GM18526 (cell line): ENCODE measurements around the gene PFN2.

ENCODE experiments used
- POLR2A ChIP-seq: IDR thresholded peaks from 3 replicates; pipeline ENCODE4 v1.6.1; 2011; ENCODE audit not compliant: insufficient read length; ENCODE audit errors: extremely low read depth

The PFN2 gene

DNA sequence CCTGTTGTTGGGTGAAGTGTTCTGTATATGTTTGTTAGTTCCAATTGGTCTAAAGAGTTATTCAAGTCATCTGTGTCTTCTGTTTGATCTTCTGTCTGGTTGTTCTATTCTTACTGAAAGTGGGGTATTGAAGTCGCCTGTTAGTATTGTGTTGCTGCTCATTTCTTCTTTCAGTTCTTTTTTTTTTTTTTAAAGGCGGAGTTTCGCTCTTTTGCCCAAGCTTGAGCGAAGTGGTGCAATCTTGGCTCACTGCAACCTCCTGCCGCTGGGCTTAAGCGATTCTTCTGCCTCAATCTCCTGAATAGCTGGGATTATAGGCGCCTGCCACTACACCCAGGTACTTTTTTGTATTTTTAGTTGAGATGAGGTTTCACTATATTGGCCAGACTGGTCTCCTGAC lies 23.5 kb downstream of the PFN2 start:
- no peak for TF ChIP-seq POLR2A

DNA sequence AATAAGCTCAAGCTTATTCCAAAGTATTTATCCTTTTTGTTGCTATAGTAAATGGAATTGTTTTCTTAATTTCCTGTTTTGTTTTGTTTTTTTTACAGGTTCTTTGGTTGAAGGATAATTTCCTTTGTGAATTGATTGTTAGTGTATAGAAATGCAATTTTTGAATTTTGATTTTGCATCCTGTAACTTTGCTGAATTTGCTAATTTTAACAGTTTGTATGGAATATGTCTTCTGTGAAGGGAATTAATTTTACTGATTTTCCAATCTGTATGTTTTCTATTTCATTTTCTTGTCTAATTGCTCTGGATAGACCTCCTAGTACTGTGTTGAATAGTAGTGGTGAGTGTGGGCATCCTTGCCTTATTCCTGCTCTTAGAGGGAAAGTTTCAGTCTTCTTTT lies 28.3 kb downstream of the PFN2 start:
- TF ChIP-seq POLR2A = no peak

DNA sequence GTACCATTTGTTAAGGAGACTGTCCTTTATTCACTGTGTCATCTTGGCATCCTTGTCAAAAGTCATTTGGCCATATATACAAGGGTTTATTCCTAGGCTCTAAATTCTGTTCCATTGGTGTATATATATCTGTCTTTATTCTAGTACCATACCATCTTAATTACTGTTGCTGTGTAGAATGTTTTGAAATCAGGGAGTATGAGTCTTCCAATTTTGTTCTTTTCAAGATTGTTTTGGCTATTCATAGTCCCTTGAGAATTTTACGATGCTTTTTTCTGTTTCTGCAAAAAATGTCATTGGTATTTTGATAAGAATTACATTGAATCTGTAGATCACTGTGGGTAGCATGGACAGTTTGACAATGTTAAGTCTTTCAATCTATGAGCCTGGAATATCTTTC lies 28.7 kb downstream of the PFN2 start:
- TF ChIP-seq POLR2A = no peak

DNA sequence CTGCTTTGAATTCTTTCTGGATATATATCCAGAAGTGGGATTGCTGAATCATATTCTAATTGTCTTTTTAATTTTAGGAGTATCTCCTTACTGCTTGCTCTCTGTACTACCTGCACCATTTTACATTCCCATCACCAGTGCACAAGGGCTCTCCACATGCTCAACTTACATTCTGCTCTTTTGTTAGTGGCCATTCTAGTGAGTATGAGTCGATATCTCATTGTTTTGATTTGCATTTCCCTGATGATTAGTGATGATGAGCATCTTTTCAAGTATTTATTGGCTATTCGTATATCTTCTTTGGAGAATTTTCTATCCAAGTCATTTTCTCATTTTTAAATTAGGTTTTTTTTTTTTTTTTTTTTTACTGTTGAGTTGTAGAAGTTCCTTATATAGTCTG lies 29.5 kb downstream of the PFN2 start:
- no peak for TF ChIP-seq POLR2A

DNA sequence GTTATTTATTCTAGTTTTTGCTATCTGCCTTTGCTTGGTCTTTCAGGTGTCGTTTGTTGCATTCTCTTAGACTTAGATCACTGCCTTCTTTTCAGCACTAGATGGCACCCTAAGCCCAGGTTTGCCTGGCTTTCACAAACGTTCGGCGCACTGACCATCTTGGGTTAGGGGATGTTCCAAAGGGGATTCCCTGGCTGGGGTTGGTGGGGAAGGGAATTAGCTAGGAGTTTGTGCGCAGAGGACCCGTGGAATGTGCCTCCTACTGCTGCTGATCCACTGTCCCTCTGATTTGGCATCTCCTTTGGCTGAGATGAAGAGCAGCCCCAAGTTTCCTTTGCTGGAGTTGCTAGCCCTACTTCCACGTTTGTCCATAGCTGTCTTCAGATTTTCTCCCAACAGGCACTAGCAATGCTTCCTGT lies 33.9 kb downstream of the PFN2 start:
- no peak for TF ChIP-seq POLR2A

DNA sequence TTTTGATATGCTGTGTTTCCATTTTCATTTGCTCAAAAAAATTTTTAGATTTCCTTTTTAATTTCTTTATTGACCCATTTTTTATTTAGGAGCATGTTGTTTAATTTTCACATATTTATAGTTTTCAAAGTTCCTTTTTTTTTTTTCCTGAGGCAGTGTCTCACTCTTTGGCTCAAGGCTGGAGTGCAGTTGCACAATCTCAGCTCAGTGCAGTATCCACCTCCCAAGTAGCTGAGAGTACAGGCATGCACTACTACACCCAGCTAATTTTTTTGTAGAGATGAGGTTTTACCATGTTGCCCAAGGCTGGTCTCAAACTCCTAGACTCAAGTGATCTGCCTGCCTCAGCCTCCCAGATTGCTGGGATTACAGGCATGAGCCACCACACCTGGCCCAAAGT lies 36.2 kb downstream of the PFN2 start:
- TF ChIP-seq POLR2A = no peak

DNA sequence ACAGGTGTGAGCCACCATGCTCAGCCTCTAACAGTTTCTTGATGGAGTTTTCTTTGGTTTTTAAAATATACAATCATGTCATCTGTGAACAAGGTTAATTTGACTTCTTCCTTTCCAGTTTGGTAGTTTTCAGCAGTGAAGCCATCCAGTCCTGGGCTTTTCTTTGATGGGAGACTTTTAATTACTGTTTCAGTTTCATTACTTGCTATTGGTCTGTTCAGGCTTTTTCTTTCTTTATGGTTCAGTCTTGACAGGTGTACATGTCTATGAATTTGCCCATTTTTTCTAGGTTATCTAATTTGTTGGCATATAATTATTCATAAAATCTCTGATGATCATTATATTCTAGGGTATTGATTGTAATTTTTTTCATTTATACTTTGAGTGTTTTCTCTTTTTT lies 36.8 kb downstream of the PFN2 start:
- TF ChIP-seq POLR2A = no peak

DNA sequence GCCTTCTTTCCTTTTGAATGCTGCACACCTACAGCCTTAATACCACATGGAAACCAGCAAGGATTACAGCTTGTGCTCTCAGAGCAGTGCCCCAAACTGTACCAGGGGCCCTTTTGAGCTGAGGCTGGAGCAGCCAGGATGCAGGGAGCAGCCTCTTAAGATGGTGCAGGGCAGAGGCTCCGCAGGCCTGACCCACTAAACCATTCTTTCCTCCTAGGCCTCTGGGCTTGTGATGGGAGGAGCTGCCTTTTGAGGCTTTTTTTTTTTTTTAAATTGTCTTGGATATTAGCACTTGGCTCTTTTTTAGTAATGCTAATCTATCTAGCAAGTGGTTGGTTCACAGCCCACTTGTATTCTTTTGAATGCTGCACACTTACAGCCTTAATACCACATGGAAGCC lies 37.7 kb downstream of the PFN2 start:
- TF ChIP-seq POLR2A = no peak

DNA sequence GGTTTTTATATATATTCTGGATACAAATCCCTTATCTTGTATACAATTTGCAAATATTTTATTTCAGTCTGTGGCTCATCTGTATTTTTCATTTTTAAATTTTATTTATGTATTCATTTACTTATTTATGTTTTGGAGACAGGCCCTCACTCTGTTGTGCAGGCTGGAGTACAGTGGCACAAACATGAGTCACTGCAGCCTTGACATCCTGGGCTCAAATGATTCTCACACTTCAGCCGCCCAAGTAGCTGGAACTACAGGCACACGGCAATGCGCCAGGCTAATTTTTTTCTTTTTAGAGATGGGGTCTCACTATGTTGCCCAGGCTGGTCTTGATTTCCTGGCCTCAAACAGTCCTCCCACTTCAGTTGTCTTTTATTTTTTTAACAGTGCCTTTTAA lies 50.6 kb downstream of the PFN2 start:
- no peak for TF ChIP-seq POLR2A

DNA sequence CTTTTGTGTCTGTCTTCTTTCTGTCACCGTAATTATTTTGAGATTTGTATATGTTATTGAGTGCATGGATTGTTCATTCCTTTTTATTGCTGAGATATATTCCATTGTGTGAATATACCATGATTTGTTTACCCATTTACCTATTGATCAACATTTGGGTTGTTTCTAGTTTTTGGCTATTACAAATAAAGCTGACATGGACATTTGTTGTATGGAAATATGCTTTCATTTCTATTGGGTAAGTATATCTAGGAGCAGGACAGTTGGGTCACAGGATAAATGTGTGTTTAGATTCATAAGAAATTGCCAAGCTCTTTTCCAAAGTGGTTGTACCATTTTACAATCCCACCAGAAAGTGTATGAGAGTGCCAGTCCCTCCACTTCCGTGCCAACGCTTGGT lies 51.2 kb downstream of the PFN2 start:
- no peak for TF ChIP-seq POLR2A

DNA sequence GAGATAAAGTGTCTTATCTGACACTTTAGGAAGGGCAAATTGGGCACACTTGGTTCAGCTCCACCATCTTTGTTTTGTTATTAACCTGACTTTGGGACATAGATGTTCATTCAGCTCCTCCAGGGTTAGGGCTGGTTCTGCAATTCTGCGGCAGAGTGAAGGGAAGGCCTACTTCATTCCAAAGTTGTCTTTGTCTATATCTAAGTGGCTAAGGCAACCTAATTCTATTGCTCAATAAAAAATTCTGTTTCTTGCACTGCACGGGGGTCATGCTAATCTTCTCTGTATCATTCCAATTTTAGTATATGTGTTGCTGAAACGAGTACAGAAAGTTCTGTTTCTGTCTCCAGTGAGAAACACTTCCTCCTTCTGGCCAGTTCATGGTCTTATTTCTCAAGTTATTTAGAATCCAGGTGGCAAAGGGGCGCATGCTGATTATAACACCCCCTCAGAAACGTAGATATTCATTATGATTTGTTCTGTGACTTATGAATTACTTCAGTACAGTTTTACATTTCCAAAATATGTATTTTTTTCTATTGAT lies 53.5 kb downstream of the PFN2 start:
- TF ChIP-seq POLR2A = no peak
